Liver (tissue), 9 donors: ENCODE measurements around the gene ERGIC2. TPM values are rescaled to one million over a fixed set of nuclear protein-coding genes. Genes with fewer than 3 reads are reported as not detected.

Experiments
- DNase-seq: peaks from one replicate; pipeline ENCODE4 v3.0.0-alpha.2; 2017; ENCODE audit warnings: low spot score
- H3K27ac ChIP-seq, 2 donors: one replicate each; pipeline ENCODE4 v1.7.0; 2013; ENCODE audit warnings: inconsistent platforms in 2 of 2, low read length in 2 of 2, control low read depth in 1 of 2, low read depth in 1 of 2, mild to moderate bottlenecking in 1 of 2
- H3K27me3 ChIP-seq, 4 donors: one replicate each; pipeline versions ENCODE4 v1.6.1 to v1.7.0; 2013; ENCODE audit warnings: low read length in 3 of 4, inconsistent platforms in 1 of 4, mild to moderate bottlenecking in 1 of 4, moderate library complexity in 1 of 4; ENCODE audit not compliant: control insufficient read depth in 4 of 4, insufficient read depth in 4 of 4
- H3K36me3 ChIP-seq, 4 donors: one replicate each; pipeline versions ENCODE4 v1.6.1 to v1.7.0; 2013; ENCODE audit warnings: low read length in 3 of 4, mild to moderate bottlenecking in 3 of 4, low read depth in 1 of 4, moderate library complexity in 1 of 4; ENCODE audit not compliant: control insufficient read depth in 4 of 4, insufficient read depth in 3 of 4
- H3K4me1 ChIP-seq, 4 donors: one replicate each; pipeline versions ENCODE4 v1.6.1 to v1.7.0; 2013; ENCODE audit warnings: low read length in 3 of 4, mild to moderate bottlenecking in 3 of 4, moderate library complexity in 1 of 4; ENCODE audit not compliant: control insufficient read depth in 4 of 4, insufficient read depth in 4 of 4
- H3K4me3 ChIP-seq, 3 donors: one replicate each; pipeline versions ENCODE4 v1.6.1 to v1.7.0; 2013; ENCODE audit warnings: low read length in 3 of 3, control low read depth in 1 of 3, low read depth in 1 of 3, mild to moderate bottlenecking in 1 of 3
- H3K9ac ChIP-seq, 2 donors: one replicate each; pipeline ENCODE4 v1.7.0; 2013; ENCODE audit warnings: low read length in 2 of 2, mild to moderate bottlenecking in 2 of 2, moderate library complexity in 2 of 2, control low read depth in 1 of 2, low read depth in 1 of 2
- H3K9me3 ChIP-seq, 4 donors: one replicate each; pipeline versions ENCODE4 v1.6.1 to v1.7.0; 2013; ENCODE audit warnings: low read length in 3 of 4; ENCODE audit not compliant: control insufficient read depth in 4 of 4
- ATF3 ChIP-seq: IDR thresholded peaks from 2 replicates; pipeline ENCODE4 v1.6.1; 2016; ENCODE audit warnings: antibody characterized with exemption
- CTCF ChIP-seq: fragments of 150-350 bp; IDR thresholded peaks from 2 replicates; pipeline ENCODE4 v1.5.1; 2017; ENCODE audit warnings: improper control_type of control experiment, low read depth, low read length; ENCODE audit not compliant: missing input control
- EGR1 ChIP-seq, 2 donors: IDR thresholded peaks; 2 replicates each; pipeline ENCODE4 v1.6.1; 2016 to 2018; ENCODE audit warnings: antibody characterized with exemption in 2 of 2, low read depth in 2 of 2
- FOXA1 ChIP-seq: IDR thresholded peaks from 2 replicates; pipeline ENCODE4 v1.6.1; 2016; ENCODE audit warnings: antibody characterized with exemption
- FOXA2 ChIP-seq: IDR thresholded peaks from 2 replicates; pipeline ENCODE4 v1.6.1; 2016; ENCODE audit warnings: antibody characterized with exemption
- GABPA ChIP-seq, 2 donors: IDR thresholded peaks in 1 of 2; conservative IDR thresholded peaks in 1 of 2; 2 replicates each; pipeline ENCODE4 v1.6.1; 2016; ENCODE audit warnings: antibody characterized with exemption in 2 of 2, mild to moderate bottlenecking in 1 of 2, moderate library complexity in 1 of 2
- HNF4A ChIP-seq, 2 donors: conservative IDR thresholded peaks; 2 replicates each; pipeline ENCODE4 v1.6.1; 2016; ENCODE audit warnings: antibody characterized with exemption in 2 of 2, mild to moderate bottlenecking in 2 of 2
- HNF4G ChIP-seq: IDR thresholded peaks from 2 replicates; pipeline ENCODE4 v1.6.1; 2016; ENCODE audit warnings: antibody characterized with exemption
- JUND ChIP-seq, 2 donors: IDR thresholded peaks; 2 replicates each; pipeline ENCODE4 v1.6.1; 2016; ENCODE audit warnings: antibody characterized with exemption in 2 of 2
- NR2F2 ChIP-seq: IDR thresholded peaks from 2 replicates; pipeline ENCODE4 v1.6.1; 2016; ENCODE audit warnings: antibody characterized with exemption
- RAD21 ChIP-seq, 2 donors: IDR thresholded peaks; 2 replicates each; pipeline ENCODE4 v1.6.1; 2016; ENCODE audit warnings: antibody characterized with exemption in 2 of 2, mild to moderate bottlenecking in 2 of 2
- REST ChIP-seq: IDR thresholded peaks from 2 replicates; pipeline ENCODE4 v1.6.1; 2016; ENCODE audit warnings: antibody characterized with exemption, mild to moderate bottlenecking
- RXRA ChIP-seq, 2 donors: IDR thresholded peaks; 2 replicates each; pipeline ENCODE4 v1.6.1; 2017 to 2018; ENCODE audit warnings: antibody characterized with exemption in 2 of 2, mild to moderate bottlenecking in 1 of 2
- SP1 ChIP-seq: IDR thresholded peaks from 2 replicates; pipeline ENCODE4 v1.6.1; 2018; ENCODE audit warnings: antibody characterized with exemption, mild to moderate bottlenecking
- TAF1 ChIP-seq: conservative IDR thresholded peaks from 2 replicates; pipeline ENCODE4 v1.6.1; 2016; ENCODE audit warnings: antibody characterized with exemption, mild to moderate bottlenecking
- YY1 ChIP-seq: IDR thresholded peaks from 2 replicates; pipeline ENCODE4 v1.6.1; 2016; ENCODE audit warnings: antibody characterized with exemption, mild to moderate bottlenecking
- ZBTB33 ChIP-seq: IDR thresholded peaks from 2 replicates; pipeline ENCODE4 v1.6.1; 2016; ENCODE audit warnings: antibody characterized with exemption
- WGBS: extraction: QIAGEN DNeasy Blood & Tissue Kit; methylation state at CpG from one replicate; pipeline ENCODE4 v1.1.7; 2013; 5-methylcytosine and 5-hydroxymethylcytosine counted together
- polyA plus RNA-seq, 2 donors: library from polyadenylated mRNA; stranded (reverse) in 1 of 2; unstranded in 1 of 2; fragments of 200-250 nt in 1 of 2; fragments of >200 nt in 1 of 2; fragmentation: Nextera tagmentation in 1 of 2; extraction: Ambion mirVana in 1 of 2; gene quantifications; one replicate each; pipeline versions ENCODE4 v1.2.1 to v1.2.3, GENCODE V29; 2013 to 2015
- total RNA-seq, 2 donors: library from RNA; depleted of rRNA; stranded (reverse); fragments of >200 nt; gene quantifications; one replicate each; pipeline ENCODE4 v1.2.3, GENCODE V29; 2014
- donor health status: healthy.
- donor health status: healthy.
- donor health status: healthy.
- donor health status: healthy.
- donor health status: healthy.

Gene ERGIC2
- total and polyA plus RNA-seq, 4 donors = 33.8 to 56.2 (median 40.8) TPM

GRCh38 chr12:29376118-29376517, 4.9 kb downstream of the ERGIC2 start:
- peaks cover 0 to 7% (median 2%) of the 10 kb centered on the region in 4 donors for H3K36me3 ChIP-seq

GRCh38 chr12:29374913-29375312, 6.1 kb downstream of the ERGIC2 start:
- no peak for DNase-seq
- Histone ChIP-seq H3K4me1 (peaks cover 1 to 9% (median 6%) of the 10 kb centered on the region in 4 donors), H3K27me3 (no peaks in the 10 kb centered on the region), H3K9ac (no peak overlapping the region), H3K9me3 (no peaks in the 10 kb centered on the region), H3K4me3 (no peak overlapping the region), H3K27ac (no peak overlapping the region), H3K36me3 (peaks cover 0 to 9% (median 5%) of the 10 kb centered on the region in 4 donors)
- 90% methylated on average over 4 of the region's 4 CpGs for WGBS
- TF ChIP-seq HNF4G = no peak
- TF ChIP-seq RXRA (IDR thresholded peaks at IDR 0.05) = no peak
- TF ChIP-seq NR2F2 = no peak
- no peak for TF ChIP-seq HNF4A (conservative IDR thresholded peaks at IDR 0.05)
- TF ChIP-seq EGR1 (IDR thresholded peaks at IDR 0.05; ENCODE audit: low read depth in 2 of 2) = no peak
- no peak for TF ChIP-seq REST
- TF ChIP-seq JUND (IDR thresholded peaks at IDR 0.05) = no peak
- TF ChIP-seq FOXA2 = no peak
- no peak for TF ChIP-seq GABPA (IDR thresholded peaks at IDR 0.05 in 1 of 2, conservative IDR thresholded peaks at IDR 0.05 in 1 of 2)
- TF ChIP-seq RAD21 (IDR thresholded peaks at IDR 0.05) = no peak
- TF ChIP-seq TAF1 = no peak
- no peak for TF ChIP-seq FOXA1
- no peak for TF ChIP-seq SP1
- no peak for TF ChIP-seq ATF3
- no peak for TF ChIP-seq ZBTB33
- TF ChIP-seq YY1 = no peak
- no peak for TF ChIP-seq CTCF

More at GRCh38 chr12:29376118-29376517, 4.9 kb downstream of the ERGIC2 start:
- TF ChIP-seq HNF4G = no peak
- no peak for TF ChIP-seq REST
- TF ChIP-seq FOXA1 = no peak
- peaks cover 1 to 13% (median 11%) of the 10 kb centered on the region in 4 donors for H3K4me1 ChIP-seq
- no peak overlapping the region for H3K4me3 ChIP-seq
- no peak overlapping the region for H3K27ac ChIP-seq
- no peak for DNase-seq
- 97% methylated on average over 2 of the region's 2 CpGs for WGBS
- no peaks in the 10 kb centered on the region for H3K9me3 ChIP-seq
- no peaks in the 10 kb centered on the region for H3K27me3 ChIP-seq
- H3K9ac ChIP-seq = no peak overlapping the region
